ENCODE measurements around the gene HINFP.

The HINFP gene

DNA sequence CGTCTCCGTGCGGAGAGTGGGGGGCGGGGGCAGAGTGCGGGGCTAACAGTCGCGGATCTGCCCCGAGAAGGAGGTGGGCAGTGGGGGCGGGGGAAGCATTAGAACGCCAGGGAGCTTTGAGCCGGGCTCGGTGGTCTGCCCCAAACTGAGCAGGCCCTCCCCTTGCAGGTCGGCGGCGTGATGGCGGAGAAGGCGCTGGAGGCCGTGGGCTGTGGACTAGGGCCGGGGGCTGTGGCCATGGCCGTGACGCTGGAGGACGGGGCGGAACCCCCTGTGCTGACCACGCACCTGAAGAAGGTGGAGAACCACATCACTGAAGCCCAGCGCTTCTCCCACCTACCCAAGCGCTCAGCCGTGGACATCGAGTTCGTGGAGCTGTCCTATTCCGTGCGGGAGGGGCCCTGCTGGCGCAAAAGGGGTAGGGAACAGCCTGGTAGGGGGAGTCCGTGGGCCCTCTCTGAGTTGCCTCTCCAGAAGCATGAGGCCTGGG is 28.5 kb downstream of the HINFP start:
- TF ChIP-seq ZC3H10 (CRISPR knock-in tag; IDR thresholded peaks at IDR 0.05) (no peak), TOX (CRISPR knock-in tag; IDR thresholded peaks at IDR 0.05; ENCODE audit: borderline replicate concordance) (no peak), ZFP3 (CRISPR knock-in tag; IDR thresholded peaks at IDR 0.05) (no peak), SNAI2 (CRISPR knock-in tag; IDR thresholded peaks at IDR 0.05) (no peak), CSRNP3 (CRISPR knock-in tag; IDR thresholded peaks at IDR 0.05) (no peak), ZFP30 (CRISPR knock-in tag; IDR thresholded peaks at IDR 0.05) (no peak), CSDC2 (CRISPR knock-in tag; IDR thresholded peaks at IDR 0.05) (no peak), ESRRG (CRISPR knock-in tag; IDR thresholded peaks at IDR 0.05) (no peak), ZNF565 (CRISPR knock-in tag; conservative IDR thresholded peaks at IDR 0.05; ENCODE audit: low read depth) (no peak), RARB (CRISPR knock-in tag; IDR thresholded peaks at IDR 0.05) (no peak), ZNF70 (CRISPR knock-in tag; IDR thresholded peaks at IDR 0.05) (no peak), POU6F1 (CRISPR knock-in tag; IDR thresholded peaks at IDR 0.05; ENCODE audit: borderline replicate concordance, low read depth) (no peak), OSR1 (CRISPR knock-in tag; IDR thresholded peaks at IDR 0.05) (no peak)
- no peak for ATAC-seq

GRCh38 chr11:119152043-119152442 is 30.7 kb downstream of the HINFP start:
- TF ChIP-seq CSRNP3 (CRISPR knock-in tag; IDR thresholded peaks at IDR 0.05) (no peak), OSR1 (CRISPR knock-in tag; IDR thresholded peaks at IDR 0.05) (no peak), ZNF70 (CRISPR knock-in tag; IDR thresholded peaks at IDR 0.05) (no peak), ESRRG (CRISPR knock-in tag; IDR thresholded peaks at IDR 0.05) (no peak), ZC3H10 (CRISPR knock-in tag; IDR thresholded peaks at IDR 0.05) (no peak), SNAI2 (CRISPR knock-in tag; IDR thresholded peaks at IDR 0.05) (no peak), PPARA (CRISPR knock-in tag; IDR thresholded peaks at IDR 0.05; ENCODE audit: borderline replicate concordance) (no peak), ARNTL (CRISPR knock-in tag; IDR thresholded peaks at IDR 0.05; ENCODE audit: borderline replicate concordance, low read depth) (no peak), BACH2 (CRISPR knock-in tag; IDR thresholded peaks at IDR 0.05; ENCODE audit: borderline replicate concordance) (no peak), TCF4 (CRISPR knock-in tag; IDR thresholded peaks at IDR 0.05; ENCODE audit: borderline replicate concordance) (no peak), ISL1 (CRISPR knock-in tag; IDR thresholded peaks at IDR 0.05) (no peak), RARB (CRISPR knock-in tag; IDR thresholded peaks at IDR 0.05) (no peak), GLIS3 (CRISPR knock-in tag; IDR thresholded peaks at IDR 0.05) (no peak), TSHZ2 (CRISPR knock-in tag; IDR thresholded peaks at IDR 0.05) (no peak), CREB5 (CRISPR knock-in tag; IDR thresholded peaks at IDR 0.05; ENCODE audit: low read depth) (no peak), TOX (CRISPR knock-in tag; IDR thresholded peaks at IDR 0.05; ENCODE audit: borderline replicate concordance) (no peak), ZNF565 (CRISPR knock-in tag; conservative IDR thresholded peaks at IDR 0.05; ENCODE audit: low read depth) (no peak), PATZ1 (CRISPR knock-in tag; IDR thresholded peaks at IDR 0.05; ENCODE audit: borderline replicate concordance) (no peak), ZFP3 (CRISPR knock-in tag; IDR thresholded peaks at IDR 0.05) (no peak)
- ATAC-seq: no peak
